ENCODE results near the gene CAPSL.
"Not testable (repeated sequence)": the region's sequence is repeated elsewhere in the genome, so short reads cannot be mapped to it uniquely, and the experiment has no call there.

CAPSL gene

DNA sequence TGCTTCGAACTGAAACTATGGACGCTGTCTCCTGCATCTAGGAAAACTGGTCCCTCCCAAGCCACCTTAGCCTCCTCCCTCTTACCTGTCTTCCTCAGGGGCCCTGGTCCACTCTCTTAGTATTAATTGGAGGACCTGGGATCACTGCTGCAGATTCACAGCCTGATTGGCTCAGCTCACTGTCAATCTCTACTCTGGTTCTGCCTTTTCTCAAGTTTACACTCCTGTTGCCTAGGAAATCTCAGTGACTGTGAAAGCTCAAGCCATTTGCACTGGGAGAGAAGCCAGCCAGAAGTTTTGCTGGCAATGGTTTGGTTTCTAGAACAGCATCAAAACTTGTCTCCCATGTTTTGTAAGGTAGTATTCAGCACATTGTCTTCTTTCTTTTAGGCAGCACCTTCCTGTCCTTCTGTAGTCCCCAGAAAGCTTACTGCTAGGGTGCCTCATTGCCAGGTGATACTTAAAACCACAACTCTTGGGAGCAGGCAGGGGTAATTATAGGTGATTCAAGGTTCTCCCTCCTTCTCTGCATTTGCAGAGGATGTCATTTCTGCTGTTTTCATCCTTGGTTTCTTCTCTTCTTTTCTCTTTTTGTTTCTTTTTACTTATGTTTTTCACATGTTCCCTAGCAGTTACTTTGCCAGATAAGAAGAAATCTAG, at the start of gene CAPSL:
Gene CAPSL (minus strand): TSS at position 55 of the 660 bp plus-strand sequence. CDS start 17,502 bp downstream, outside the sequence.
- Mint-ChIP-seq H3K27ac (no peak within 1 kb of the TSS), H3K4me3 (no peak within 1 kb of the TSS), H3K36me3 (ENCODE audit: low read depth) (no peaks in the 10 kb centered on the region), H3K9me3 (no peaks in the 10 kb centered on the region), H3K27me3 (no peaks in the 10 kb centered on the region), H3K4me1 (ENCODE audit: low read depth) (no peaks in the 10 kb centered on the region)
- intact Hi-C loops (cut with micrococcal nuclease): no loop called here

DNA sequence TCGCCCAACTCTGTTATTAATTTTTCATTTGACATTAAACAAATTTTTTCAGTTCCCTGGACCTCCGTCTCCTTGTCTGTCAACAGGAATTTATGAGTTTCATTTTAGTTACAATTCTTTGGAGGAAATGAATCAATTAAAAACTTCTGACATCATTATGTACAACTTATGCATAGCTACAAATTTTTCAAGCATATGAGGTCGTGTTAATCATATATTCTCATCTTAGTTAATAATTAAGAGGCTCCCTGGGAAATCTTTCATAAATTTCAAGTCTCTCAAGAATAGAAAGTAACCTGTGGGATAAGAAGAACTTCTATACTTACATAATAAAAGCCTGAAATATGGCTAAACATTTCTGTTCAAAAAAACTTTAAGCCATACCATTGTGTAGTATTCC, 49.4 kb upstream of the CAPSL start:
- intact Hi-C loops (cut with micrococcal nuclease): no loop called here
- no peak overlapping the region for H3K4me3 Mint-ChIP-seq

GRCh38 chr5:35979715-35980114, 41.3 kb upstream of the CAPSL start:
- Mint-ChIP-seq H3K4me1 (ENCODE audit: low read depth) (peaks cover 20% of the 10 kb centered on the region), H3K27me3 (no peaks in the 10 kb centered on the region), H3K9me3 (peaks cover 46% of the 10 kb centered on the region), H3K36me3 (ENCODE audit: low read depth) (no peaks in the 10 kb centered on the region), H3K4me3 (no peak overlapping the region), H3K27ac (no peak overlapping the region)
- intact Hi-C loops (cut with micrococcal nuclease): no loop called here

More for the DNA sequence above, 49.4 kb upstream of the CAPSL start:
- Mint-ChIP-seq H3K4me1 (ENCODE audit: low read depth) (no peaks in the 10 kb centered on the region), H3K9me3 (peaks cover 13% of the 10 kb centered on the region), H3K27ac (no peak overlapping the region), H3K27me3 (peaks cover 23% of the 10 kb centered on the region), H3K36me3 (ENCODE audit: low read depth) (no peaks in the 10 kb centered on the region)

DNA sequence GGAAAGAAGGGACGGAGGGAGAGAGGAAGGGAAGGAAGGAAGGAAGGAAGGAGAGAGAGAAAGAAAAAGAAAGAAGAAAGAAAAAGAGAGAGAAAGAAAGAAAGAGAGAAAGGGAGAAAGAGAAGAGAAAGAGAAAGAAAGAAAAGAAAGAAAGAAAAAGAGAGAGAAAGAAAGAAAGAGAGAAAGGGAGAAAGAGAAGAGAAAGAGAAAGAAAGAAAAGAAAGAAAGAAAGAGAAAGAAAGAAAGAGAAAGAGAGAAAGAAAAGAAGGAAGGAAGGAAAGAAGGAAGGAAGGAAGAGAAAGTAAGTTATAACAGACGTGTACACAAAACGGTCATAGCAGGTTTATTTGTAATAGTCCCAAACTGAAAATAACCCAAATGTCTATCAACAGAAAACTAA, 38.4 kb upstream of the CAPSL start:
- H3K27ac Mint-ChIP-seq; H3K36me3 Mint-ChIP-seq (ENCODE audit: low read depth); intact Hi-C loops (cut with micrococcal nuclease); H3K4me3 Mint-ChIP-seq; H3K27me3 Mint-ChIP-seq: not testable (repeated sequence)
- H3K9me3 Mint-ChIP-seq: peaks cover 29% of the 10 kb centered on the region
- H3K4me1 Mint-ChIP-seq (ENCODE audit: low read depth): peaks cover 20% of the 10 kb centered on the region

DNA sequence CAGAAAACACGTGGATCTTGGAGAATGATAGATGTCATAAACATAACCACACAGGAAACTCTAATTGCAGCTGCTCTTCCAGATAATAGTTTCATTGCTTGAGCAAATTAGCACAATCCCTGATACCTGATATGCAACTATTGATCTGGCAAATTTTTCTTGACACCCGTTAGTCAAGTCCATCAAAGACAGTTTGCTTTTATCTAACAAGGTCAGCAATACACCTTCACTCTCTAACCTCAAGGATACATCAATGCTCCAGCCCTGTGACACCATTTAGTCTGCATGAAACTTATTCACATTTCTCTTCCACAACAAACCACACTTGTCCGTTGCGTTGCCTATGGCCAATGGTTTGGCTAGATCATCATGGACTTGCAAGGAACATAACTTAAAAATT, 36.1 kb upstream of the CAPSL start:
- Mint-ChIP-seq H3K27ac (no peak overlapping the region), H3K4me1 (ENCODE audit: low read depth) (peaks cover 12% of the 10 kb centered on the region), H3K9me3 (peaks cover 26% of the 10 kb centered on the region), H3K27me3 (no peaks in the 10 kb centered on the region), H3K4me3 (no peak overlapping the region), H3K36me3 (ENCODE audit: low read depth) (no peaks in the 10 kb centered on the region)
- intact Hi-C loops (cut with micrococcal nuclease): no loop called here

DNA sequence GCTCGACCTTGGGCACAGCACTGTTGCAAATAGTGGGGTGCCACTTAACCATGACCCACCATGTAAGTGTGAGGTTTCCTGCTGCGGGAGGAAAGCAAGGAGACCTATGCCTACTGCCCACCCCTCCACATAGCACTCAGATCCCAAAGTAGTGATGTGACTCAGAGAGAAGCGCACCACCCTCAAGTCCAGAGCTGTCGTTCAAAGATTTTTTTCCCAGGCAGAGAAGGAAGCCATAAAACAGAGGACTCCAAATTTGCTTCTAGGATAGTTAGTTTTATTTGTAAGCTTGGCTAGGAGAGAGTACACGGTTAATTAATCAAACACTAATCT, 33.4 kb upstream of the CAPSL start:
- H3K36me3 Mint-ChIP-seq (ENCODE audit: low read depth): no peaks in the 10 kb centered on the region
- no peaks in the 10 kb centered on the region for H3K4me1 Mint-ChIP-seq (ENCODE audit: low read depth)
- H3K27me3 Mint-ChIP-seq: no peaks in the 10 kb centered on the region
- peaks cover 14% of the 10 kb centered on the region for H3K9me3 Mint-ChIP-seq
- H3K4me3 Mint-ChIP-seq: no peak overlapping the region
- no peak overlapping the region for H3K27ac Mint-ChIP-seq
- intact Hi-C loops (cut with micrococcal nuclease): no loop called here

DNA sequence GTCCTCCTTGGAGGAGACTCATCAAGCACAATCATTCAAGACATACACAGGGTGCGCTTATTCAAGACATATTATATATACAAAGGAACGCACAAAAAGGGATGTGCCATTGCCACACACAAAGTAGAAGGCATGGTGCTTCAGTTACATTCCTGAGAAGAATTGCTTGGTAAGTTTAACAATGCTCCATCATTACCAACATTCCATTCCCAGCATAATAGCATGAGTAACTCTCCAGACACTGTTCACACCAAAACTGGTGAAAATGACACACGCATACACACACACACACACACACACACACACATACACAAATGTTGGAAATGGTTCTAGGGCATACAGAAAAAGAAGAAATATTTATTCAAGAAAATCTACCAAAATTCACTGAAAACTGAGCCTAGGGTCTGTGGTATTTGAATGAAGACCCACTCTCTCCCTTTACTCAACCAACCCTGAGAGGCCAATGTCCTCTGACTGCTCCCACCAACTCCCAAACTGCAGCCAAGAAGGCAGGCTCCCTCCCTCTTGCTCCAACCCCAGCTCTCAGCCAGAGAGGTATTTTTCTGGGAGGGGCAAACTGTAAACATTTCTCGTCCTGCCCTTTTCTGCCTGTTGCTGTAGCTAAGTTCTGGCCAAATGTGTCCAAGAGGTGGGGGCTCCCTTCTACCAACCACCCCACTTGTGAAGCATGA, 32.9 kb upstream of the CAPSL start:
- no peaks in the 10 kb centered on the region for H3K4me1 Mint-ChIP-seq (ENCODE audit: low read depth)
- H3K9me3 Mint-ChIP-seq: peaks cover 8% of the 10 kb centered on the region
- intact Hi-C loops (cut with micrococcal nuclease): no loop called here
- no peaks in the 10 kb centered on the region for H3K36me3 Mint-ChIP-seq (ENCODE audit: low read depth)
- H3K27me3 Mint-ChIP-seq: no peaks in the 10 kb centered on the region
- no peak overlapping the region for H3K27ac Mint-ChIP-seq
- no peak overlapping the region for H3K4me3 Mint-ChIP-seq

DNA sequence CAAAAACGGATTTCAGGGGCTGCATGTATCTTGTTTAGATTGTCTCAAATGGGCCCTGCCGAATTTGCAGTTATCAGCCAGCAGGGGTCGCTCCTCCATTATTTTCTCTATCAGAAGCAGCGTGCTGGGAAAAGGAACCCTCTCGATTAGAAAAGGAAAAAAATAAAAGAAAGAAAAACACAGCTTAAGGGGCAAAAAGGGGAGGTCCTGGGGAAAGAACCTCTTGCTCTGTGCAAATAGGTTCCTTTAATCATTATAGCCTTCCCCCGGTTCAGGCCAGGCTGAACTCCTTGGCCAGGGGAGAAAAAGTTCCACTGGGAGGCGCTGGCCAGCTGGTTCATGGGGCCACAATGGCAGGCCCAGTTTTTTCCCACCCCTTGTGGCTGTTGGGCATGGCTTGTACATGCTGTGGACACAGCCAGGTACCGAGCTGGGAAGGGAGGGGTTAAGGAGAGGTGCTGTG, 25.0 kb upstream of the CAPSL start:
- Mint-ChIP-seq H3K27ac (no peak overlapping the region), H3K36me3 (ENCODE audit: low read depth) (no peaks in the 10 kb centered on the region), H3K27me3 (peaks cover 4% of the 10 kb centered on the region), H3K4me1 (ENCODE audit: low read depth) (no peaks in the 10 kb centered on the region), H3K9me3 (no peaks in the 10 kb centered on the region), H3K4me3 (no peak overlapping the region)
- intact Hi-C loops (cut with micrococcal nuclease): loop anchor here (10.0 kb wide), 1 partner anchor 131 kb away; no protein-coding TSS in a partner anchor

- H3K27me3 Mint-ChIP-seq: peaks cover 4% of the 10 kb centered on the region
- H3K4me3 Mint-ChIP-seq: no peak overlapping the region
- intact Hi-C loops (cut with micrococcal nuclease): loop anchor here (10.0 kb wide), 1 partner anchor 134 kb away; no protein-coding TSS in a partner anchor
Observed at GRCh38 chr5:35960328-35960727, 21.9 kb upstream of the CAPSL start.

DNA sequence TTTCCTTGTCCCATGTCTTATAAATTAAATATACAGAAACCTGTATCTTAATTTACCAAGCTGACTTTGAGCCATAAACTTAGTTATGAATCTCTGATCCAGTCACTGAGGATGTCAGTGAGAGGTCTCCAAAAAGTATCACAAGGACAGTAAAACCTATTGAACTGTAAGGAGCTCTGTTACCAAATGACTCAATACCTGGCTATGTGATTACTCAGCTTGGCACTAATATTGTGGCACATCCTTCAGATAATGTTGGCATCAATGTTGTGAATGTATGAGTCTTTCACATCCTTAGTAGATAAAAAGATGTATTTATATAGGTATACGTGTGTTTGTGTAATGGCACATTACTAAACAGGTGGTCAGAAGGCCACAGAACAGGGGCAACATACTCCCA, 18.0 kb upstream of the CAPSL start:
- H3K27me3 Mint-ChIP-seq: peaks cover 12% of the 10 kb centered on the region
- no peaks in the 10 kb centered on the region for H3K9me3 Mint-ChIP-seq
- no peak overlapping the region for H3K27ac Mint-ChIP-seq
- H3K36me3 Mint-ChIP-seq (ENCODE audit: low read depth): no peaks in the 10 kb centered on the region
- H3K4me3 Mint-ChIP-seq: no peak overlapping the region
- H3K4me1 Mint-ChIP-seq (ENCODE audit: low read depth): no peaks in the 10 kb centered on the region
- intact Hi-C loops (cut with micrococcal nuclease): no loop called here

More at GRCh38 chr5:35960328-35960727, 21.9 kb upstream of the CAPSL start:
- H3K9me3 Mint-ChIP-seq: no peaks in the 10 kb centered on the region
- H3K4me1 Mint-ChIP-seq (ENCODE audit: low read depth): no peaks in the 10 kb centered on the region
- H3K36me3 Mint-ChIP-seq (ENCODE audit: low read depth): no peaks in the 10 kb centered on the region
- no peak overlapping the region for H3K27ac Mint-ChIP-seq

DNA sequence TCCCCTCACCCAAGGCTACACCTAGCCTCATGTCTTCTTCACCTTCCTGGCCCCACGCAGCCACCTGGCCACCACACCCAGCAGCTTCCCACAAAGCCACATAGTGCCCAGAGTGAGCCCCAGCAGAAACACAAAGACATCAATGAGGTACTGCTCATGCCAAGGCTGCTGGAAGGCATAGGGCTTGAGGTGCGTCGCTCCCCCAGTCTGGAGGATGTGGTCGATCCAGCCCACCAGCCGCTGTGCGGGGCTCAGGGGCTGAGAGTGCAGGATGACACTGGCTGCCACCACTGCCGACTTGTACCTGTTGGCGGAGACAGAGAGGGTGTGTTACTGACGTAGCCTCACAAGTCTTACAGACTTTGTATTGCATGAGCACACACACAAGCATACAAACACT, 15.8 kb upstream of the CAPSL start:
- Mint-ChIP-seq H3K27ac (no peak overlapping the region), H3K4me3 (no peak overlapping the region), H3K27me3 (peaks cover 12% of the 10 kb centered on the region), H3K4me1 (ENCODE audit: low read depth) (no peaks in the 10 kb centered on the region), H3K36me3 (ENCODE audit: low read depth) (no peaks in the 10 kb centered on the region), H3K9me3 (no peaks in the 10 kb centered on the region)
- intact Hi-C loops (cut with micrococcal nuclease): no loop called here

DNA sequence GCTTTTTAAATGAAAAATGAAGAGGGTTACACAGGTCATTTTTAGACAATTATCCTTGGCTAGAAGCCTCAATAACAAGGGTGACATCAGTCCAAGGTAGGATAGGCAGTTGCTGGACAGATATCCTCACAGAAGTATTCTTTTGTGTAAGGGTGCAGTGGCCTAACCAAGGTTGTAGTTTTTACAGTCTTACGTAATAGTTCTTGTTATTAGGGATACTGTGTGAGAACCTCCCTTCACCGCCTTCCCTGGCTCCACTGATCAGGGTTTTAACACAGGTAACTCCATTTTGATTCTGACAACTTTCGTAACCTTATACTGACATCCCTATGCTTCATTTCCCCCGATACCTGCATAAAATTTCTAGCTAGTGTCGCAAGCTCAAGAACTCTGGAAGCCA, 8.7 kb upstream of the CAPSL start:
- H3K9me3 Mint-ChIP-seq: no peaks in the 10 kb centered on the region
- peaks cover 2% of the 10 kb centered on the region for H3K27me3 Mint-ChIP-seq
- no peak overlapping the region for H3K27ac Mint-ChIP-seq
- H3K4me3 Mint-ChIP-seq: no peak overlapping the region
- H3K4me1 Mint-ChIP-seq (ENCODE audit: low read depth): no peaks in the 10 kb centered on the region
- H3K36me3 Mint-ChIP-seq (ENCODE audit: low read depth): no peaks in the 10 kb centered on the region
- intact Hi-C loops (cut with micrococcal nuclease): no loop called here

DNA sequence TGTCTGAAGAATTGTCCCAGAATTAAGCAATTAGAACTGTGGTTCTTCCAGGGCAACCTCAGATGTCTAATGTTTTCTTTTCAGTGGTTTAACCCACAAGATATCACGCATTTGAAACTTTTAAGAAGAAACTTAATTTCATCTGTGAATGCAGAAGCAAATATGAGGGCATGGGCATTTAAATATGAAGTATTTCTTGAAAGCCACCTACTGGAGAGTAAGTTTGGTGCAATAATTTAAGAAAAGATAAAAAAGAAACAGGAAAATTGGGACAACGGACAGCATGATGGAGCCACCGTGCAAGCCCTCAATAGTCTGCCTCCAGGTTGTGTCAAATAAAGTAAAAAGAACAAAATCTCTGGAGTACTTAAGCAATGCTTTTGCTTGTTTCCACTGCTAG, 1.2 kb upstream of the CAPSL start:
- no peaks in the 10 kb centered on the region for H3K36me3 Mint-ChIP-seq (ENCODE audit: low read depth)
- H3K27me3 Mint-ChIP-seq: no peaks in the 10 kb centered on the region
- intact Hi-C loops (cut with micrococcal nuclease): no loop called here
- no peaks in the 10 kb centered on the region for H3K4me1 Mint-ChIP-seq (ENCODE audit: low read depth)
- no peaks in the 10 kb centered on the region for H3K9me3 Mint-ChIP-seq
- no peak overlapping the region for H3K4me3 Mint-ChIP-seq
- no peak overlapping the region for H3K27ac Mint-ChIP-seq

- no peak overlapping the region for H3K4me3 Mint-ChIP-seq
Observed at GRCh38 chr5:35926389-35927051, 11.9 kb downstream of the CAPSL start.

More at GRCh38 chr5:35926389-35927051, 11.9 kb downstream of the CAPSL start:
- Mint-ChIP-seq H3K9me3 (no peaks in the 10 kb centered on the region), H3K4me1 (ENCODE audit: low read depth) (peaks cover 28% of the 10 kb centered on the region), H3K27ac (no peak overlapping the region), H3K36me3 (ENCODE audit: low read depth) (no peaks in the 10 kb centered on the region), H3K27me3 (peaks cover 30% of the 10 kb centered on the region)
- intact Hi-C loops (cut with micrococcal nuclease): loop anchor here (1.0 to 10.0 kb wide), 4 partner anchors 275 to 838 kb away; partner anchors contain the start of gene SPEF2

All from dendritic cell treated with granulocyte-macrophage colony-stimulating factor and Interleukin-4, amounts not matched to agents 40 ng/mL and 50 ng/mL, for 4 days (primary cell).